Hepatocyte (in vitro differentiated cells): ENCODE results near the gene SIK3. TPM values are rescaled to one million over a fixed set of nuclear protein-coding genes. Genes with fewer than 3 reads are reported as not detected.
A peak's percentile ranks its signal among the peaks of the same experiment; 100 is the strongest.

Source experiments
- DNase-seq: peaks from one replicate; pipeline ENCODE4 v3.0.0-alpha.2; 2016; ENCODE audit warnings: low spot score
- H2AFZ ChIP-seq: fragments of 200-600 bp; sonication (generic); 2 replicates; pipeline ENCODE4 v1.6.0; 2016; ENCODE audit warnings: antibody characterized with exemption, mild to moderate bottlenecking
- H3K27ac ChIP-seq: fragments of 200-600 bp; sonication (generic); 2 replicates; pipeline ENCODE4 v1.5.1; 2016; ENCODE audit warnings: mild to moderate bottlenecking
- H3K27me3 ChIP-seq: fragments of 200-600 bp; sonication (generic); 2 replicates; pipeline ENCODE4 v1.6.1; 2016
- H3K36me3 ChIP-seq: fragments of 200-600 bp; sonication (generic); replicated peaks from 2 replicates; pipeline ENCODE4 v1.5.1; 2016; ENCODE audit warnings: low read depth; ENCODE audit not compliant: insufficient read depth
- H3K4me1 ChIP-seq: fragments of 200-600 bp; sonication (generic); 2 replicates; pipeline ENCODE4 v1.5.1; 2016; ENCODE audit warnings: mild to moderate bottlenecking, moderate library complexity; ENCODE audit not compliant: insufficient read depth
- H3K4me2 ChIP-seq: fragments of 200-600 bp; sonication (generic); 2 replicates; pipeline ENCODE4 v1.6.0; 2016
- H3K4me3 ChIP-seq: fragments of 200-600 bp; sonication (generic); 2 replicates; pipeline ENCODE4 v1.5.1; 2016; ENCODE audit warnings: mild to moderate bottlenecking
- H3K79me2 ChIP-seq: fragments of 200-600 bp; sonication (generic); 2 replicates; pipeline ENCODE4 v1.6.0; 2017; ENCODE audit warnings: mild to moderate bottlenecking
- H3K9me2 ChIP-seq: fragments of 200-600 bp; sonication (generic); replicated peaks from 2 replicates; pipeline ENCODE4 v1.6.0; 2017; ENCODE audit warnings: mild to moderate bottlenecking; ENCODE audit not compliant: insufficient read depth
- H3K9me3 ChIP-seq: fragments of 200-600 bp; sonication (generic); 2 replicates; pipeline ENCODE4 v1.5.1; 2016; ENCODE audit warnings: low read depth, mild to moderate bottlenecking
- H4K20me1 ChIP-seq: fragments of 200-600 bp; sonication (generic); 2 replicates; pipeline ENCODE4 v1.6.0; 2016; ENCODE audit warnings: mild to moderate bottlenecking; ENCODE audit not compliant: insufficient read depth, poor library complexity, severe bottlenecking
- EZH2 ChIP-seq: fragments of 200-600 bp; sonication (generic); IDR thresholded peaks from 2 replicates; pipeline ENCODE4 v1.6.1; 2016; ENCODE audit warnings: antibody characterized with exemption, mild to moderate bottlenecking, borderline replicate concordance
- EZH2phosphoT487 ChIP-seq: fragments of 200-600 bp; sonication (generic); IDR thresholded peaks from one replicate; pipeline ENCODE4 v1.6.1; 2018; ENCODE audit warnings: antibody characterized with exemption, mild to moderate bottlenecking, low read depth, moderate library complexity; ENCODE audit not compliant: unreplicated experiment, severe bottlenecking
- WGBS: methylation state at CpG from one replicate; pipeline ENCODE4 v1.1.6; 2016; ENCODE audit warnings: low lambda C conversion rate; ENCODE audit errors: missing lambda C conversion rate; 5-methylcytosine and 5-hydroxymethylcytosine counted together
- polyA plus RNA-seq: library from polyadenylated mRNA; unstranded; fragments of >200 nt; fragmentation: Nextera tagmentation; extraction: Ambion mirVana; gene quantifications from 2 replicates; pipeline ENCODE4 v1.2.1, GENCODE V29; 2016
- total RNA-seq: library from RNA; depleted of rRNA; stranded (reverse); fragments of >200 nt; gene quantifications from 2 replicates; pipeline ENCODE4 v1.2.3, GENCODE V29; 2014
- TF ChIP-seq, protein P1 (sequence below): fragments of 200-600 bp; sonication (generic); IDR thresholded peaks from 2 replicates; pipeline ENCODE4 v1.5.1; 2016; ENCODE audit warnings: antibody characterized with exemption, mild to moderate bottlenecking; ENCODE audit not compliant: poor library complexity

Gene SIK3
- total and polyA plus RNA-seq, 2 experiments from 2014 or later, result 15.8 to 17.7 TPM

DNA sequence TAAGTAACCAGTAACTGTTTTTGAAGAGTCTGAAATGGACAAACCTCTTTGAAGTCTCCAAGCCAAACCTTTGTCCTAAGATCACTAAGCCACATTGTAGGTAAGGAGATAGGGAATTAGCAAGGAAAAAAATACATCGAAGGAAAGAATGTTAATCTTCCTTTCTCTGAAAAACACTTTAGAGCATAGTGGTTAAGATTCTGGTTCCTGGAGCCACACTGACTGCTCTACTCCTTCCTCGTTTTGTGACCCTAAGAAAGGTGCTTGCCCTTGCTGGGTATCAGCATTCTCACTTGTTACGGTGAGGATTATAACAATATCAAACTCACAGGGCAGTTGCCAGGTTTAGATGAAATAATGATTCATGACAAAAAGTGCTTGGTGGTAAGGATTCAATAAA is 104.0 kb downstream of the SIK3 start:
- Histone ChIP-seq H3K4me1 (peaks cover 21% of the 10 kb centered on the region), H3K79me2 (peaks cover 90% of the 10 kb centered on the region), H4K20me1 (peaks cover 24% of the 10 kb centered on the region)

DNA sequence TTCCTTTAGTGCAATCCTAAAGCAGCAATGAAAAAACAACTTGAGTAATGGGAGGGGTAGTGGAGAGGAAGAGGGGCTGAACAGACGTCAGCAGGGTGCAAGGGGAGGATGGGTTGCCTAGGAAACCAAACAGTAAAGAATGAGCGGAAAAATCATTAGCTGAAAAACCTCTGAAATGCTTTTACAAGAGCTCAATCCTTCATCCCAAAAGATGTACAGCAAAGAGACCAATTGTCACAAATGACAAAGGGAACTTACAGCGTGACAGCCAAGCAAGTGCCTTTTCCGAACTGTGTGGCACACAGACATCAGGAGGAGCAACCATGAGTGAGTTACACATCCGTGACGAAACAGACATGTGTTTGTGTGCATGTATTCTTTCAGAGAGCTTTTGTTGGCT is 104.6 kb downstream of the SIK3 start:
- peaks cover 24% of the 10 kb centered on the region for H3K4me1 ChIP-seq
- H3K9me3 ChIP-seq, result no peaks in the 10 kb centered on the region
- TF ChIP-seq EZH2phosphoT487 (no peak), EZH2 (no peak)
- TF ChIP-seq, protein P1, sequence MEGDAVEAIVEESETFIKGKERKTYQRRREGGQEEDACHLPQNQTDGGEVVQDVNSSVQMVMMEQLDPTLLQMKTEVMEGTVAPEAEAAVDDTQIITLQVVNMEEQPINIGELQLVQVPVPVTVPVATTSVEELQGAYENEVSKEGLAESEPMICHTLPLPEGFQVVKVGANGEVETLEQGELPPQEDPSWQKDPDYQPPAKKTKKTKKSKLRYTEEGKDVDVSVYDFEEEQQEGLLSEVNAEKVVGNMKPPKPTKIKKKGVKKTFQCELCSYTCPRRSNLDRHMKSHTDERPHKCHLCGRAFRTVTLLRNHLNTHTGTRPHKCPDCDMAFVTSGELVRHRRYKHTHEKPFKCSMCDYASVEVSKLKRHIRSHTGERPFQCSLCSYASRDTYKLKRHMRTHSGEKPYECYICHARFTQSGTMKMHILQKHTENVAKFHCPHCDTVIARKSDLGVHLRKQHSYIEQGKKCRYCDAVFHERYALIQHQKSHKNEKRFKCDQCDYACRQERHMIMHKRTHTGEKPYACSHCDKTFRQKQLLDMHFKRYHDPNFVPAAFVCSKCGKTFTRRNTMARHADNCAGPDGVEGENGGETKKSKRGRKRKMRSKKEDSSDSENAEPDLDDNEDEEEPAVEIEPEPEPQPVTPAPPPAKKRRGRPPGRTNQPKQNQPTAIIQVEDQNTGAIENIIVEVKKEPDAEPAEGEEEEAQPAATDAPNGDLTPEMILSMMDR, result no peak
- H3K79me2 ChIP-seq, result peaks cover 90% of the 10 kb centered on the region
- no peak overlapping the region for H3K4me2 ChIP-seq
- H2AFZ ChIP-seq, result no peak overlapping the region
- DNase-seq, result peak; percentile 11
- no peaks in the 10 kb centered on the region for H3K36me3 ChIP-seq
- no peak overlapping the region for H3K4me3 ChIP-seq
- no peaks in the 10 kb centered on the region for H3K27me3 ChIP-seq
- 47% methylated on average over 6 of the region's 6 CpGs for WGBS
- H3K9me2 ChIP-seq, result no peaks in the 10 kb centered on the region
- H3K27ac ChIP-seq, result no peak overlapping the region
- H4K20me1 ChIP-seq, result peaks cover 21% of the 10 kb centered on the region

More for the DNA sequence above, 104.0 kb downstream of the SIK3 start:
- 55% methylated on average over 3 of the region's 3 CpGs for WGBS
- H3K9me2 ChIP-seq, result no peaks in the 10 kb centered on the region
- no peak overlapping the region for H3K27ac ChIP-seq
- H3K36me3 ChIP-seq, result no peaks in the 10 kb centered on the region
- TF ChIP-seq EZH2phosphoT487 (no peak), EZH2 (no peak)
- TF ChIP-seq, protein P1, result no peak
- no peaks in the 10 kb centered on the region for H3K9me3 ChIP-seq
- no peak overlapping the region for H3K4me2 ChIP-seq
- H3K4me3 ChIP-seq, result no peak overlapping the region
- no peak overlapping the region for H2AFZ ChIP-seq
- no peak for DNase-seq
- no peaks in the 10 kb centered on the region for H3K27me3 ChIP-seq

DNA sequence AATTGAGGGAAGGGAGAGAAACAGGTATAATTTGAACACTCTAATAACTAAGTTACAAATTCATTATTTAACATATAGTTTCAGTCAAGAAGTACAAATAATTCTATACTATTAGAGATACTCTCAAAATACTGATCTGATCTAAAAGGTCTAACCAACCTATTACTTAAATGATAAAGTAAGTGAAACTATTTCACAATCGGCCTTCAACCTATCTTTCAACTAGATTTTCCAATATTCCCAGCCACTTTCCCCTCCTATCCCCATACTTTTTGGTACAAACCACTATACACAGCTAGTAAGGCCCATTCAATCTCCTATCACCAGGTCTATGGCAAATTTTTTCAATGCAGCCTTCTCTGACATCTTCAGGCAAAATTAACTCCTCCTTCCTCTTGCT is 106.7 kb downstream of the SIK3 start:
- WGBS, result 92% methylated on average over 1 of the region's 1 CpG
- Histone ChIP-seq H3K79me2 (peaks cover 91% of the 10 kb centered on the region), H3K27ac (no peak overlapping the region), H3K27me3 (no peaks in the 10 kb centered on the region), H3K36me3 (no peaks in the 10 kb centered on the region), H3K9me2 (no peaks in the 10 kb centered on the region), H3K4me3 (no peak overlapping the region), H3K4me2 (no peak overlapping the region), H4K20me1 (peaks cover 25% of the 10 kb centered on the region), H3K4me1 (peaks cover 35% of the 10 kb centered on the region), H2AFZ (no peak overlapping the region), H3K9me3 (no peaks in the 10 kb centered on the region)
- no peak for DNase-seq
- TF ChIP-seq, protein P1, result no peak
- TF ChIP-seq EZH2, result no peak
- no peak for TF ChIP-seq EZH2phosphoT487

DNA sequence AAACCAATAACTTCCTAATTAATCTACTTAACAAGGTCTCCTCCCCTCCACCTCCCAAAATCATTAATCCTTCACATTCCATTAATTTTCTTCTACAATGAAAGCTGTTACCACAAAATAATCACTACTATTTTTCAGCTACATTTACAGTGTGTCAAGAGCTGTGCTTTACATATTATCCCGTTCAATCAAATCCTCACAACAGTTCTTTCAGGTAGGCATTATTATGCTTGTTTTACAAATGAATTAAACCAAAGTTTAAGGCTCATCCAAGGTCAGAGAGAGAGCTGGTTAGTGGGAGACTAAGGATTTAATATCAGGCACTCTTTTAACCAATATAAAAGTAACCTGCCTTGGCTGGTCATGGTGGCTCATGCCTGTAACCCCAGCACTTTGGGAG is 107.4 kb downstream of the SIK3 start:
- Histone ChIP-seq H3K9me2 (no peaks in the 10 kb centered on the region), H3K36me3 (no peaks in the 10 kb centered on the region), H4K20me1 (peaks cover 31% of the 10 kb centered on the region), H3K4me1 (peaks cover 42% of the 10 kb centered on the region), H3K27me3 (no peaks in the 10 kb centered on the region), H3K27ac (peak overlapping the region; percentile 1), H3K9me3 (no peaks in the 10 kb centered on the region), H2AFZ (no peak overlapping the region), H3K4me3 (no peak overlapping the region), H3K79me2 (peaks cover 92% of the 10 kb centered on the region), H3K4me2 (no peak overlapping the region)
- no peak for DNase-seq
- 89% methylated on average over 1 of the region's 1 CpG for WGBS
- TF ChIP-seq EZH2, result no peak
- TF ChIP-seq, protein P1, result no peak
- TF ChIP-seq EZH2phosphoT487, result no peak
